SH-SY5Y (cell line): Measurements from ENCODE around the gene OAS3.

Source experiments
- GATA2 ChIP-seq: IDR thresholded peaks from 2 replicates; pipeline ENCODE4 v1.6.1; 2011; ENCODE audit warnings: mild to moderate bottlenecking, low read depth, low read length
- GATA3 ChIP-seq: IDR thresholded peaks from 2 replicates; pipeline ENCODE4 v1.6.1; 2011; ENCODE audit warnings: low read depth, mild to moderate bottlenecking, low read length, moderate library complexity

- no peak for TF ChIP-seq GATA3
- TF ChIP-seq GATA2 = no peak
Measured at GRCh38 chr12:112901271-112901670, 37.0 kb upstream of the OAS3 start.
